Mucosa of rectum (tissue), 2 donors: Measurements from ENCODE around the gene EPOP.
A peak's percentile ranks its signal among the peaks of the same experiment; 100 is the strongest.

Experiments used
- H3K27ac ChIP-seq, 2 donors: one replicate each; pipeline ENCODE4 v1.7.0; 2013; ENCODE audit warnings: inconsistent platforms in 2 of 2, low read depth in 2 of 2, low read length in 2 of 2
- H3K27me3 ChIP-seq, 2 donors: one replicate each; pipeline ENCODE4 v1.7.0; 2013; ENCODE audit warnings: low read length in 2 of 2; ENCODE audit not compliant: control insufficient read depth in 2 of 2, insufficient read depth in 2 of 2
- H3K36me3 ChIP-seq, 2 donors: one replicate each; pipeline ENCODE4 v1.7.0; 2013; ENCODE audit warnings: low read length in 2 of 2; ENCODE audit not compliant: control insufficient read depth in 2 of 2, insufficient read depth in 2 of 2
- H3K4me1 ChIP-seq, 2 donors: one replicate each; pipeline ENCODE4 v1.7.0; 2013; ENCODE audit warnings: low read length in 2 of 2, mild to moderate bottlenecking in 1 of 2; ENCODE audit not compliant: control insufficient read depth in 2 of 2, insufficient read depth in 2 of 2
- H3K4me3 ChIP-seq, 2 donors: one replicate each; pipeline ENCODE4 v1.7.0; 2013; ENCODE audit warnings: low read length in 2 of 2
- H3K9ac ChIP-seq, 2 donors: one replicate each; pipeline ENCODE4 v1.7.0; 2013; ENCODE audit warnings: low read length in 2 of 2, low read depth in 1 of 2, mild to moderate bottlenecking in 1 of 2
- H3K9me3 ChIP-seq, 2 donors: one replicate each; pipeline ENCODE4 v1.7.0; 2013; ENCODE audit warnings: low read length in 2 of 2; ENCODE audit not compliant: control insufficient read depth in 2 of 2
- donor health status: healthy.
- donor health status: Normal muscosa, but diverticular disease.

The EPOP gene

GRCh38 chr17:38674749-38675615, at the start of gene EPOP:
Gene EPOP (minus strand): TSS chr17:38674957. CDS start chr17:38674495, 462 bp downstream.
- Histone ChIP-seq H3K9ac (peak within 1 kb of the TSS in 1 of 2 donors; percentile 33), H3K4me1 (peaks cover 12 to 13% of the 10 kb centered on the region in 2 donors), H3K27ac (no peak within 1 kb of the TSS), H3K27me3 (peaks cover 30 to 43% of the 10 kb centered on the region in 2 donors), H3K4me3 (peak within 1 kb of the TSS; percentile 52 to 65), H3K9me3 (no peaks in the 10 kb centered on the region), H3K36me3 (no peaks in the 10 kb centered on the region)

GRCh38 chr17:38721802-38722201, 47.0 kb upstream of the EPOP start:
- peaks cover 20 to 34% of the 10 kb centered on the region in 2 donors for H3K36me3 ChIP-seq
- peaks cover 17 to 18% of the 10 kb centered on the region in 2 donors for H3K4me1 ChIP-seq
- no peak overlapping the region for H3K4me3 ChIP-seq
- no peaks in the 10 kb centered on the region for H3K9me3 ChIP-seq
- no peak overlapping the region for H3K9ac ChIP-seq
- no peak overlapping the region for H3K27ac ChIP-seq
- no peaks in the 10 kb centered on the region for H3K27me3 ChIP-seq

GRCh38 chr17:38720941-38721340, 46.2 kb upstream of the EPOP start:
- H3K9ac ChIP-seq = no peak overlapping the region
- H3K36me3 ChIP-seq = peaks cover 26 to 42% of the 10 kb centered on the region in 2 donors
- no peak overlapping the region for H3K27ac ChIP-seq

GRCh38 chr17:38719943-38720641, 45.3 kb upstream of the EPOP start:
- Histone ChIP-seq H3K36me3 (peaks cover 30 to 48% of the 10 kb centered on the region in 2 donors), H3K9me3 (no peaks in the 10 kb centered on the region), H3K9ac (no peak overlapping the region), H3K27me3 (no peaks in the 10 kb centered on the region), H3K4me3 (no peak overlapping the region), H3K27ac (no peak overlapping the region), H3K4me1 (peaks cover 8 to 11% of the 10 kb centered on the region in 2 donors)

More at GRCh38 chr17:38720941-38721340, 46.2 kb upstream of the EPOP start:
- H3K27me3 ChIP-seq = no peaks in the 10 kb centered on the region
- no peak overlapping the region for H3K4me3 ChIP-seq
- peaks cover 11 to 16% of the 10 kb centered on the region in 2 donors for H3K4me1 ChIP-seq
- H3K9me3 ChIP-seq = no peaks in the 10 kb centered on the region

- Histone ChIP-seq H3K9me3 (no peaks in the 10 kb centered on the region), H3K4me3 (no peak overlapping the region), H3K27me3 (no peaks in the 10 kb centered on the region), H3K9ac (no peak overlapping the region), H3K27ac (no peak overlapping the region), H3K36me3 (peaks cover 30 to 50% of the 10 kb centered on the region in 2 donors), H3K4me1 (peaks cover 4 to 6% of the 10 kb centered on the region in 2 donors)
Measured at GRCh38 chr17:38719289-38719942, 44.7 kb upstream of the EPOP start.

- Histone ChIP-seq H3K4me3 (no peak overlapping the region), H3K27ac (no peak overlapping the region), H3K9ac (no peak overlapping the region), H3K36me3 (peaks cover 43 to 65% of the 10 kb centered on the region in 2 donors), H3K4me1 (peaks cover 3% of the 10 kb centered on the region in 2 donors), H3K27me3 (no peaks in the 10 kb centered on the region), H3K9me3 (no peaks in the 10 kb centered on the region)
Measured at GRCh38 chr17:38717139-38717745, 42.5 kb upstream of the EPOP start.

GRCh38 chr17:38716368-38717005, 41.7 kb upstream of the EPOP start:
- no peak overlapping the region for H3K4me3 ChIP-seq
- peaks cover 46 to 66% of the 10 kb centered on the region in 2 donors for H3K36me3 ChIP-seq
- H3K9me3 ChIP-seq = no peaks in the 10 kb centered on the region
- H3K27me3 ChIP-seq = no peaks in the 10 kb centered on the region
- H3K27ac ChIP-seq = no peak overlapping the region
- no peak overlapping the region for H3K9ac ChIP-seq
- H3K4me1 ChIP-seq = peaks cover 3% of the 10 kb centered on the region in 2 donors

- no peak overlapping the region for H3K4me3 ChIP-seq
- H3K27me3 ChIP-seq = no peaks in the 10 kb centered on the region
- peaks cover 45 to 66% of the 10 kb centered on the region in 2 donors for H3K36me3 ChIP-seq
- peaks cover 0 to 3% of the 10 kb centered on the region in 2 donors for H3K4me1 ChIP-seq
- H3K27ac ChIP-seq = no peak overlapping the region
- H3K9me3 ChIP-seq = no peaks in the 10 kb centered on the region
- no peak overlapping the region for H3K9ac ChIP-seq
Measured at GRCh38 chr17:38715216-38715943, 40.6 kb upstream of the EPOP start.
